H1 (cell line): ENCODE measurements around the gene SUPT20H.

Experiments used
- CTCF ChIP-seq, 3 experiments: IDR thresholded peaks; 1 replicate in 2 of 3; 2 replicates in 1 of 3; pipeline versions ENCODE4 v1.5.1 to v1.6.1; 2011; ENCODE audit warnings: low read length in 3 of 3, mild to moderate bottlenecking in 3 of 3, inconsistent platforms in 2 of 3, low read depth in 1 of 3, moderate library complexity in 1 of 3; ENCODE audit not compliant: insufficient read depth in 1 of 3; ENCODE audit errors: control extremely low read depth in 1 of 3
- EP300 ChIP-seq, 2 experiments: IDR thresholded peaks; 1 replicate in 1 of 2; 2 replicates in 1 of 2; pipeline ENCODE4 v1.6.1; 2011 to 2012; ENCODE audit warnings: low read depth in 2 of 2, low read length in 2 of 2, mild to moderate bottlenecking in 2 of 2, borderline replicate concordance in 1 of 2, inconsistent platforms in 1 of 2, moderate library complexity in 1 of 2
- FOSL1 ChIP-seq: IDR thresholded peaks from 2 replicates; pipeline ENCODE4 v1.6.1; 2011; ENCODE audit warnings: mild to moderate bottlenecking, low read depth, low read length, moderate library complexity; ENCODE audit not compliant: insufficient read depth
- JUND ChIP-seq: IDR thresholded peaks from 2 replicates; pipeline ENCODE4 v1.6.1; 2011; ENCODE audit warnings: mild to moderate bottlenecking, improper control_type of control experiment, low read length
- MAX ChIP-seq: IDR thresholded peaks from 2 replicates; pipeline ENCODE4 v1.6.1; 2012; ENCODE audit warnings: inconsistent platforms
- RFX5 ChIP-seq: IDR thresholded peaks from 2 replicates; pipeline ENCODE4 v1.6.1; 2011; ENCODE audit warnings: low read depth, low read length, improper control_type of control experiment, borderline replicate concordance
- TEAD4 ChIP-seq: IDR thresholded peaks from 2 replicates; pipeline ENCODE4 v1.6.1; 2012; ENCODE audit warnings: low read depth, low read length, inconsistent platforms, mixed read lengths

- TF ChIP-seq FOSL1 (no peak), RFX5 (no peak), CTCF (IDR thresholded peaks at IDR 0.05; ENCODE audit: control extremely low read depth in 1 of 3, insufficient read depth in 1 of 3, low read depth in 1 of 3, low read length in 3 of 3) (no peak), MAX (no peak), TEAD4 (no peak), JUND (no peak), EP300 (IDR thresholded peaks at IDR 0.05; ENCODE audit: borderline replicate concordance in 1 of 2, low read depth in 2 of 2, low read length in 2 of 2) (no peak)
Measured at GRCh38 chr13:37070145-37070695, 10.7 kb upstream of the SUPT20H start.
